OCI-LY7 (cell line): Measurements from ENCODE around the gene NAV3. TPM values are rescaled to one million over a fixed set of nuclear protein-coding genes. Genes with fewer than 3 reads are reported as not detected.

Source experiments
- BruUV-seq: library from RNA; stranded (reverse); fragments of 400-500 nt; replicated peaks from 2 replicates; lab custom pipeline; 2021; lab: Mats Ljungman, UMichigan
- CTCF ChIA-PET: fragments of 300-600 bp; sonication (Branson Sonifier 250); formaldehyde crosslinking; loops from one replicate; lab custom pipeline; 2022; ENCODE audit warnings: antibody characterized with exemption; ENCODE audit not compliant: unreplicated experiment; lab: Charles Lee
- POLR2A ChIA-PET: fragments of 300-600 bp; sonication (Branson Sonifier 250); formaldehyde crosslinking; loops from one replicate; lab custom pipeline; 2022; ENCODE audit warnings: antibody characterized with exemption; lab: Charles Lee
- DNase-seq: peaks from one replicate; pipeline ENCODE4 v3.0.0-alpha.2; 2015; ENCODE audit warnings: low spot score
- H2AFZ ChIP-seq: fragments of 200-600 bp; sonication (generic), shearing (Covaris generic); 2 replicates; pipeline ENCODE4 v1.6.1; 2014; ENCODE audit warnings: mild to moderate bottlenecking, antibody characterized with exemption, low read length, moderate library complexity
- H3K27ac ChIP-seq: fragments of 200-600 bp; sonication (generic); 2 replicates; pipeline ENCODE4 v1.5.1; 2014; ENCODE audit warnings: mixed run types, low read depth, mild to moderate bottlenecking, moderate library complexity, low read length, inconsistent platforms; ENCODE audit not compliant: poor library complexity, severe bottlenecking
- H3K36me3 ChIP-seq: fragments of 200-600 bp; sonication (generic); 2 replicates; pipeline ENCODE4 v1.6.1; 2014; ENCODE audit warnings: mild to moderate bottlenecking, antibody characterized with exemption, low read length, moderate library complexity, mixed read lengths; ENCODE audit not compliant: insufficient read depth
- H3K4me1 ChIP-seq: fragments of 200-600 bp; sonication (generic); 2 replicates; pipeline ENCODE4 v1.5.1; 2014; ENCODE audit warnings: mild to moderate bottlenecking, low read length; ENCODE audit not compliant: insufficient read depth, poor library complexity, severe bottlenecking
- H3K4me2 ChIP-seq: fragments of 200-600 bp; sonication (generic); 2 replicates; pipeline ENCODE4 v1.6.1; 2014; ENCODE audit warnings: mild to moderate bottlenecking, low read length
- H3K4me3 ChIP-seq: fragments of 200-600 bp; sonication (generic); 2 replicates; pipeline ENCODE4 v1.5.1; 2014; ENCODE audit warnings: mild to moderate bottlenecking, low read depth, low read length; ENCODE audit not compliant: poor library complexity, severe bottlenecking
- H3K79me2 ChIP-seq: fragments of 200-600 bp; sonication (generic); 2 replicates; pipeline ENCODE4 v1.6.1; 2016; ENCODE audit warnings: low read depth, mild to moderate bottlenecking, low read length, moderate library complexity, mixed read lengths; ENCODE audit not compliant: insufficient read depth
- H3K9me2 ChIP-seq: fragments of 200-600 bp; sonication (generic); 2 replicates; pipeline ENCODE4 v1.6.1; 2016; ENCODE audit warnings: mild to moderate bottlenecking, low read length, mixed read lengths; ENCODE audit not compliant: insufficient read depth
- H3K9me3 ChIP-seq: fragments of 200-600 bp; sonication (generic); 2 replicates; pipeline ENCODE4 v1.6.1; 2014; ENCODE audit warnings: mild to moderate bottlenecking, mixed run types, low read length, mixed read lengths
- H4K20me1 ChIP-seq: fragments of 200-600 bp; sonication (generic); 2 replicates; pipeline ENCODE4 v1.6.1; 2014; ENCODE audit warnings: mild to moderate bottlenecking, antibody characterized with exemption, low read length, moderate library complexity, mixed read lengths; ENCODE audit not compliant: insufficient read depth
- EZH2phosphoT487 ChIP-seq: fragments of 200-600 bp; sonication (generic); IDR thresholded peaks from 2 replicates; pipeline ENCODE4 v1.6.1; 2018; ENCODE audit warnings: low read depth, borderline replicate concordance, mild to moderate bottlenecking, mixed run types, antibody characterized with exemption, low read length, moderate library complexity, mixed read lengths
- intact Hi-C: fragments of 100-400 bp; cut with micrococcal nuclease; formaldehyde crosslinking; loops from one replicate; pipeline ENCODE4 v1.10.0; 2022; ENCODE audit not compliant: unreplicated experiment
- total RNA-seq, 2 experiments: library from RNA; depleted of rRNA in 1 of 2; stranded (reverse); fragments of >200 nt in 1 of 2; shearing (Covaris generic) in 1 of 2; gene quantifications; 2 replicates each; pipeline ENCODE4 v1.2.3, GENCODE V29; 2014 to 2022
- TF ChIP-seq, protein P1 (sequence below): fragments of 200-600 bp; sonication (generic); conservative IDR thresholded peaks from 2 replicates; pipeline ENCODE4 v1.5.1; 2014; ENCODE audit warnings: mild to moderate bottlenecking, antibody characterized with exemption, low read length, moderate library complexity, mixed read lengths

Gene NAV3
- total RNA-seq, 2 experiments from 2014 or later: 0.68 to 1.6 TPM

DNA sequence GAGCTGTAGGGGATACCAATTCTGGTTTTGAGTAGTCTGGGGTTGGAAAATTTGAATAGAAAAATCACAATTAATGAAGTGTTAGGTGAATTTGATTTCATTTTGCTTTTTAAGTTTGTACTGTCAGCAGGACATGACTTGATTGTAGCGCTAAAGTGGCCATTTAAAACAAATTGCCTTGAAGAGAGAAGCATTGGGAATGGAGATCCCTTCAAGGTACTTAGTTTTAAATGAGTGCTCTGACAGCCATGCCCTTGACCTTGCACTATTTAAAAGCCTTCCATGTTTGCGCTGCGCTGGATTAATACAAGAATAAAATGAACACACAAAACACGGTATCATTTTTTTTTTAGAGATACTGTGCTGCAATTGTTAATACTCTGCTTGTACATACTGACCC lies 345.9 kb downstream of the NAV3 start:
- intact Hi-C loops: no loop called here
- Histone ChIP-seq H4K20me1 (no peaks in the 10 kb centered on the region), H3K4me1 (no peaks in the 10 kb centered on the region), H3K27ac (no peak overlapping the region), H3K4me3 (no peak overlapping the region), H3K9me2 (no peaks in the 10 kb centered on the region), H3K36me3 (no peaks in the 10 kb centered on the region), H3K79me2 (no peaks in the 10 kb centered on the region), H3K9me3 (no peaks in the 10 kb centered on the region), H3K4me2 (no peak overlapping the region), H2AFZ (no peak overlapping the region)
- CTCF ChIA-PET: no interaction called here
- no TSS peak for BruUV-seq
- no peak for DNase-seq
- TF ChIP-seq EZH2phosphoT487: no peak
- TF ChIP-seq, protein P1, sequence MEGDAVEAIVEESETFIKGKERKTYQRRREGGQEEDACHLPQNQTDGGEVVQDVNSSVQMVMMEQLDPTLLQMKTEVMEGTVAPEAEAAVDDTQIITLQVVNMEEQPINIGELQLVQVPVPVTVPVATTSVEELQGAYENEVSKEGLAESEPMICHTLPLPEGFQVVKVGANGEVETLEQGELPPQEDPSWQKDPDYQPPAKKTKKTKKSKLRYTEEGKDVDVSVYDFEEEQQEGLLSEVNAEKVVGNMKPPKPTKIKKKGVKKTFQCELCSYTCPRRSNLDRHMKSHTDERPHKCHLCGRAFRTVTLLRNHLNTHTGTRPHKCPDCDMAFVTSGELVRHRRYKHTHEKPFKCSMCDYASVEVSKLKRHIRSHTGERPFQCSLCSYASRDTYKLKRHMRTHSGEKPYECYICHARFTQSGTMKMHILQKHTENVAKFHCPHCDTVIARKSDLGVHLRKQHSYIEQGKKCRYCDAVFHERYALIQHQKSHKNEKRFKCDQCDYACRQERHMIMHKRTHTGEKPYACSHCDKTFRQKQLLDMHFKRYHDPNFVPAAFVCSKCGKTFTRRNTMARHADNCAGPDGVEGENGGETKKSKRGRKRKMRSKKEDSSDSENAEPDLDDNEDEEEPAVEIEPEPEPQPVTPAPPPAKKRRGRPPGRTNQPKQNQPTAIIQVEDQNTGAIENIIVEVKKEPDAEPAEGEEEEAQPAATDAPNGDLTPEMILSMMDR: no peak
- POLR2A ChIA-PET: interaction anchor here (1.0 kb wide), 1 partner anchor 8 kb away, joined by 3 read pairs; no protein-coding TSS in a partner anchor

DNA sequence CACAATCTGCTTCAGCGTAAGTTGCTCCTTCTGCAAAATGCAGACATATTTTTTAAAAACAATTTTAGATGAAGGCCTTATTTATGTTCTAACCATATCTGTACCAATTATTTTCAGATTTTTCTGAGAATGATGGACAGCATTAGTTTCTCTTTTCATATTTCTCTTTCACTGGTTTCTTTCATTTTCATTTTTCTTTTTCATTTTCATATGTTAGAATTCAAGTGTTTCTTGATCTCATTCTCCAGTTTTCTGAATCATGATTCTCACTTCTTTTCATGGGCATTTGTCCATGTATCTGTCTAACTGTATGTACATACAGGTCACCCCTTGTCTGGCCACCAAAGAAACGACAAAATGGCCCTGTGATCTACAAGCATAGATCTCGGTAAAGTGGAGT lies 346.6 kb downstream of the NAV3 start:
- no peak for TF ChIP-seq EZH2phosphoT487
- TF ChIP-seq, protein P1: no peak
- no peak for DNase-seq
- intact Hi-C loops: no loop called here
- ChIA-PET POLR2A (interaction anchor here (1.0 kb wide), 1 partner anchor 7 kb away, joined by 3 read pairs; no protein-coding TSS in a partner anchor), CTCF (no interaction called here)
- no peak overlapping the region for H2AFZ ChIP-seq
- BruUV-seq: no TSS peak
- H3K4me3 ChIP-seq: no peak overlapping the region
- H3K27ac ChIP-seq: no peak overlapping the region
- H3K79me2 ChIP-seq: no peaks in the 10 kb centered on the region
- no peaks in the 10 kb centered on the region for H4K20me1 ChIP-seq
- no peaks in the 10 kb centered on the region for H3K9me2 ChIP-seq
- no peak overlapping the region for H3K4me2 ChIP-seq
- no peaks in the 10 kb centered on the region for H3K9me3 ChIP-seq
- no peaks in the 10 kb centered on the region for H3K36me3 ChIP-seq
- no peaks in the 10 kb centered on the region for H3K4me1 ChIP-seq

GRCh38 chr12:78179346-78179745 lies 348.7 kb downstream of the NAV3 start:
- Histone ChIP-seq H3K4me3 (no peak overlapping the region), H2AFZ (no peak overlapping the region), H3K9me3 (no peaks in the 10 kb centered on the region), H3K9me2 (no peaks in the 10 kb centered on the region), H3K4me1 (no peaks in the 10 kb centered on the region), H4K20me1 (no peaks in the 10 kb centered on the region), H3K36me3 (no peaks in the 10 kb centered on the region), H3K27ac (no peak overlapping the region), H3K79me2 (no peaks in the 10 kb centered on the region), H3K4me2 (no peak overlapping the region)
- intact Hi-C loops: no loop called here
- ChIA-PET POLR2A (interaction anchor here (0.7 to 1.0 kb wide), 2 partner anchors 23 to 181 kb away, joined by 3 read pairs; no protein-coding TSS in a partner anchor), CTCF (no interaction called here)
- no peak for DNase-seq
- TF ChIP-seq, protein P1: no peak
- TF ChIP-seq EZH2phosphoT487: no peak
- BruUV-seq: no TSS peak
